Measurements from ENCODE around the gene RBM10.

RBM10 gene

DNA sequence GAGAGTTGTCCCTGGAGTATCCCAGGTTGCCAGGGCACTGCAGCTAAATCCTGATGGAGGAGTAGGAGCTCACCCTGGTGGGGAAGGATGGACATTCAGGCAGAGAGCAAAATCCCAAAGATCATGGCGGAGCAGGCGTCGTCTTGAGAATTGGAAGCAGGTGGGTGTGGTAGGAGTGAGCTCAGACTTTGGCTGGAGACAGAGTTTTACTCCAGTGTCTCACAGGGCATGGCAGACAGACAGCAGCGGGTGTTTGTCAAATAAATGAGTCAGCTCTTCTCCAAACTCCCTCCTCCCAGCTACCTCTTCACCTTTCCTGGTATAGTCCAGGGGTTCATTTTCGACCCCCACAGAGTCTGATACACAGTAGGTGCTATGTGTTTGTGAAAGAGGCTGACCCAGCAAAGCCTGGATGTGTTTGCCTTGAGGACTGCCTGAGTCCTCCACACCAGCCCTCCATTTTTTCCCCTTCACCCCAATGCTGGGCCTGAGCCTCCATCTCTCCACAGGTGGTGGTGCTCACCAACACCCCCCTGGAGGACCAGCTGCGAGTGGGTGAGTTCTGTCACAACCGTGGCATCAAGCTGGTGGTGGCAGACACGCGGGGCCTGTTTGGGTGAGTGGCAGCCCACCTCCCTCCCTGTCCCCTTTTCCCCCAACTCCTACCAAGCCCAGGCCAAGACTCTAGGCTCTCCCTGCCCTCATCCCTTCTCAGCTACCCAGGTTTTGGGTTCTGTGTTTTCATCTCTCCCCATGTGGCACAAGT lies 55.5 kb downstream of the RBM10 start:
- no peak for DNase-seq (ENCODE audit: low read depth)
- TF ChIP-seq, protein P1, sequence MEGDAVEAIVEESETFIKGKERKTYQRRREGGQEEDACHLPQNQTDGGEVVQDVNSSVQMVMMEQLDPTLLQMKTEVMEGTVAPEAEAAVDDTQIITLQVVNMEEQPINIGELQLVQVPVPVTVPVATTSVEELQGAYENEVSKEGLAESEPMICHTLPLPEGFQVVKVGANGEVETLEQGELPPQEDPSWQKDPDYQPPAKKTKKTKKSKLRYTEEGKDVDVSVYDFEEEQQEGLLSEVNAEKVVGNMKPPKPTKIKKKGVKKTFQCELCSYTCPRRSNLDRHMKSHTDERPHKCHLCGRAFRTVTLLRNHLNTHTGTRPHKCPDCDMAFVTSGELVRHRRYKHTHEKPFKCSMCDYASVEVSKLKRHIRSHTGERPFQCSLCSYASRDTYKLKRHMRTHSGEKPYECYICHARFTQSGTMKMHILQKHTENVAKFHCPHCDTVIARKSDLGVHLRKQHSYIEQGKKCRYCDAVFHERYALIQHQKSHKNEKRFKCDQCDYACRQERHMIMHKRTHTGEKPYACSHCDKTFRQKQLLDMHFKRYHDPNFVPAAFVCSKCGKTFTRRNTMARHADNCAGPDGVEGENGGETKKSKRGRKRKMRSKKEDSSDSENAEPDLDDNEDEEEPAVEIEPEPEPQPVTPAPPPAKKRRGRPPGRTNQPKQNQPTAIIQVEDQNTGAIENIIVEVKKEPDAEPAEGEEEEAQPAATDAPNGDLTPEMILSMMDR (conservative IDR thresholded peaks at IDR 0.05; ENCODE audit: low read depth, low read length): peak; percentile 38
- H3K4me3 ChIP-seq (ENCODE audit: low read length): no peak overlapping the region

DNA sequence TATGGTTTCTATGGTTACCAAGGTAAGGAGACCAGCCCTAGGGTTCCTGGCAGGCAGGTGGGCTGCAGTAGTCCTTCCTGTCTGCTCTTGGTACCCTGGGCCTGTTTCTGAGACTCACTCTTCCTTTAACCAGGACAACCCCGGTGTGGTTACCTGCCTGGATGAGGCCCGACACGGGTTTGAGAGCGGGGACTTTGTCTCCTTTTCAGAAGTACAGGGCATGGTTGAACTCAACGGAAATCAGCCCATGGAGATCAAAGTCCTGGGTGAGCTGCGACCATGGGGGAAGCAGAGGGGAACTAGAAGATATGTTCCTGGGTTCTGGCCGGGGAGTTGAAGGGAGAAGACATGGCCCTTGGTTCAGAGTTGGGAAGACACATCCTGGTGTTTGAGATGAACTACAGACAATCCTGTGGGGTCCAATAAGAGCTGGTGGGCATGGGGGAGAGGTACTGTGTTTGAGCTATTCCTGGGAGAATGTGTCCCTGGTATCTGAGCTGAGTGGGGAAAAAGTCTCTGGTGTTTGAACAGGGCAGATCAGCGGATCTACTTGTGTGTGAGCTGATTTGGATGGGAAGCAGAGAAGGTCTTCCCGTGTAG lies 56.4 kb downstream of the RBM10 start:
- DNase-seq (ENCODE audit: low read depth): no peak
- H3K4me3 ChIP-seq (ENCODE audit: low read length): no peak overlapping the region
- TF ChIP-seq, protein P1 (conservative IDR thresholded peaks at IDR 0.05; ENCODE audit: low read depth, low read length): no peak

DNA sequence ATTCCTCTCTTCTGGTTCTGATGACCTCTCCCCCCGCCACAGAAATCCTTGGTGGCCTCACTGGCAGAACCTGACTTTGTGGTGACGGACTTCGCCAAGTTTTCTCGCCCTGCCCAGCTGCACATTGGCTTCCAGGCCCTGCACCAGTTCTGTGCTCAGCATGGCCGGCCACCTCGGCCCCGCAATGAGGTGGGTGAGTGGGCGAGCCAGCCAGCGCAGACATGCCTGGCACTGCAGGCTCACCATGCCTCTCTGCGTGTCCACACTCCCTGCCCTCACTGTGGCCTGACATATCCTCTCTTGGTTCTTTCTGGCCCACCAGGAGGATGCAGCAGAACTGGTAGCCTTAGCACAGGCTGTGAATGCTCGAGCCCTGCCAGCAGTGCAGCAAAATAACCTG lies 57.3 kb downstream of the RBM10 start:
- DNase-seq (ENCODE audit: low read depth): no peak
- H3K4me3 ChIP-seq (ENCODE audit: low read length): no peak overlapping the region
- TF ChIP-seq, protein P1 (conservative IDR thresholded peaks at IDR 0.05; ENCODE audit: low read depth, low read length): no peak

DNA sequence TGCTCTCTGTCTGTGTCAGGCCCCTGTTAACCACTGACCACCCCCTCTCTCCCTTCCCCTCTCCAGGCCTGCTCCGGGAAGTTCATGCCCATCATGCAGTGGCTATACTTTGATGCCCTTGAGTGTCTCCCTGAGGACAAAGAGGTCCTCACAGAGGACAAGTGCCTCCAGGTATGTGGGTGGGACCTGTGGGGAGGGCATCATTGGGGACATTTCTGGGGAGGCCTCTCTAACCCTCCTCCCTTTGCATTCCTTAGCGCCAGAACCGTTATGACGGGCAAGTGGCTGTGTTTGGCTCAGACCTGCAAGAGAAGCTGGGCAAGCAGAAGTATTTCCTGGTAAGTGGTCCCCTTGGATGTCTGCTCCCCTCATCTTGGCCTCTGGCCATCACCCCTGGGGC lies 57.9 kb downstream of the RBM10 start:
- DNase-seq (ENCODE audit: low read depth): no peak
- H3K4me3 ChIP-seq (ENCODE audit: low read length): no peak overlapping the region
- TF ChIP-seq, protein P1 (conservative IDR thresholded peaks at IDR 0.05; ENCODE audit: low read depth, low read length): no peak

DNA sequence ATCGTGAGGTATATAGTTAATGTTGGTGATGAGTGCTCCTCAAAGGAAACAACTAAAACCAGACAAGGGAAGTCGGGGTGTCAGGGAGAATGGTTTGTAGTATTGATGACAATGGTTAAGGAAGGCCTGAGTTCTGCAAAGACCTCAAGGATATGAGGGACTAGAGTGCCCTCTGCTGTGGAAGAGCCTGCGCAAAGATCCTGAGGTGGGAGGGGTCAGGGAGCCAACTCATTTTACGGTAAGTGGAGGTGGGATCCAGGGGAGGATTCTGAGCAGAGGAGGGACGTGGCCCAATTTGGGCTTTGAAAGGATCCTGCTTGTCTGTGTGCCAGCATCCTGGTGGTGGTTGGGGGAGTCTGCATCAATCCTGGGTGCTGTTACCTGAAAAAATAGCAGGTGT lies 59.9 kb downstream of the RBM10 start:
- TF ChIP-seq, protein P1 (conservative IDR thresholded peaks at IDR 0.05; ENCODE audit: low read depth, low read length): peak; percentile 11
- no peak for DNase-seq (ENCODE audit: low read depth)
- no peak overlapping the region for H3K4me3 ChIP-seq (ENCODE audit: low read length)

DNA sequence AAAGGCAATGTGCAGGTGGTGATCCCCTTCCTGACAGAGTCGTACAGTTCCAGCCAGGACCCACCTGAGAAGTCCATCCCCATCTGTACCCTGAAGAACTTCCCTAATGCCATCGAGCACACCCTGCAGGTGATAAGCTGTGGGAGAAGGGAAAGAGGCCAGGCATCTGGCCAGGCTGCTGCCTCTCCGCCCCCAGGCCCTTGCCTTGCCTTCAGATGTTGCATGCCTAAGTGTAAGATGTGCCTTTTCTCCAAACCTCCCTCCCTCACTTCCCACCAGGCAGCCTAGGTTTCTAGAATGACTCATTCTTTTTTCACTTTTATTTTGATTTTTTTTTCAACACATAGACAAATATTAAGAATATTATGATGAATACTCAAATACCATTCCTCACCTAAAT lies 61.3 kb downstream of the RBM10 start:
- H3K4me3 ChIP-seq (ENCODE audit: low read length): no peak overlapping the region
- TF ChIP-seq, protein P1 (conservative IDR thresholded peaks at IDR 0.05; ENCODE audit: low read depth, low read length): no peak
- no peak for DNase-seq (ENCODE audit: low read depth)

DNA sequence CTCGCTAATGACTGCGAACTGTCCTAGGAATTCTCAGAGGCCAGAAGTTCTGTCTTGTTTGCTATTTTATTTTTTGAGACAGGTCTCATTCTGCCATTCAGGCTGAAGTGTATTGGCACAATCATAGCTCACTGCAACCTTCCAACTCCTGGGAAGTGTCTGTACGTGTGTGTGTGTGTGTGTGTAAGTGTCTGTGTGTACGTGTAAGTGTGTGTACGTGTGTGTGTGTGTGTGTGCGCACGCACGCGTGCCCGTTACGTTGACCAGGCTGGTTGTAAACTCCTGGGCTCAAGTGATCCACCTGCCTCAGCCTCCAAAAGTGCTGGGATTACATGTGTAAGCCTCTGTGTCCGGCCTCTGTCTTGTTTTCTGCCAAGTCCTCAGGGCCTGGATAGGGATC lies 63.1 kb downstream of the RBM10 start:
- TF ChIP-seq, protein P1 (conservative IDR thresholded peaks at IDR 0.05; ENCODE audit: low read depth, low read length): no peak
- H3K4me3 ChIP-seq (ENCODE audit: low read length): no peak overlapping the region
- no peak for DNase-seq (ENCODE audit: low read depth)
